22Rv1 (cell line): ENCODE data around the gene CNTN1.

Experiments
- ZFX ChIP-seq: fragments of 450-650 bp; IDR thresholded peaks from 2 replicates; pipeline ENCODE4 v1.6.1; 2017; ENCODE audit warnings: antibody characterized with exemption, borderline replicate concordance
- TF ChIP-seq, protein P1 (sequence below): fragments of 450-650 bp; IDR thresholded peaks from 2 replicates; pipeline ENCODE4 v1.5.1; 2017; ENCODE audit warnings: mild to moderate bottlenecking

DNA sequence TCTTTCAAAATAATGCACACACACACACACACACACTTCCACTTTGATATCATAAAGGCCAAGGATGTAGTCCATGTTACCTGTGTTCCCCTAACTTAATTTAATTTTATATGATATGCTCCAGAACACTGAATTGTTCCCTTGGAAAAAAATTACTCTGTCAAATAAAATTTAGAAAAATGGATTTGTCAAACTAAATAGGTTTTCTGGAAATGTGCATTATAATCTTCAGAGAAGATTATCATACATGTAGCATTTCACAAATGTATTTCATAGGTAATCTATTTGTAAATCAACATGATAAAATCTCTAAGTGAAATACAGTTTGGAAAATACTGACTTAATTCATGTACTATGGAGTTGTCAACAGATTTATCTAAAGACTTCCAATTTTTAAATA lies 68.6 kb downstream of the CNTN1 start:
- TF ChIP-seq, protein P1, sequence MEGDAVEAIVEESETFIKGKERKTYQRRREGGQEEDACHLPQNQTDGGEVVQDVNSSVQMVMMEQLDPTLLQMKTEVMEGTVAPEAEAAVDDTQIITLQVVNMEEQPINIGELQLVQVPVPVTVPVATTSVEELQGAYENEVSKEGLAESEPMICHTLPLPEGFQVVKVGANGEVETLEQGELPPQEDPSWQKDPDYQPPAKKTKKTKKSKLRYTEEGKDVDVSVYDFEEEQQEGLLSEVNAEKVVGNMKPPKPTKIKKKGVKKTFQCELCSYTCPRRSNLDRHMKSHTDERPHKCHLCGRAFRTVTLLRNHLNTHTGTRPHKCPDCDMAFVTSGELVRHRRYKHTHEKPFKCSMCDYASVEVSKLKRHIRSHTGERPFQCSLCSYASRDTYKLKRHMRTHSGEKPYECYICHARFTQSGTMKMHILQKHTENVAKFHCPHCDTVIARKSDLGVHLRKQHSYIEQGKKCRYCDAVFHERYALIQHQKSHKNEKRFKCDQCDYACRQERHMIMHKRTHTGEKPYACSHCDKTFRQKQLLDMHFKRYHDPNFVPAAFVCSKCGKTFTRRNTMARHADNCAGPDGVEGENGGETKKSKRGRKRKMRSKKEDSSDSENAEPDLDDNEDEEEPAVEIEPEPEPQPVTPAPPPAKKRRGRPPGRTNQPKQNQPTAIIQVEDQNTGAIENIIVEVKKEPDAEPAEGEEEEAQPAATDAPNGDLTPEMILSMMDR, result no peak
- no peak for TF ChIP-seq ZFX
